GM12801 (cell line): ENCODE measurements around the gene SEZ6.

Source experiments
- TF ChIP-seq, protein P1 (sequence below): IDR thresholded peaks from one replicate; pipeline ENCODE4 v1.5.1; 2011; ENCODE audit warnings: control low read depth; ENCODE audit not compliant: insufficient read length; ENCODE audit errors: extremely low read depth

SEZ6 gene

DNA sequence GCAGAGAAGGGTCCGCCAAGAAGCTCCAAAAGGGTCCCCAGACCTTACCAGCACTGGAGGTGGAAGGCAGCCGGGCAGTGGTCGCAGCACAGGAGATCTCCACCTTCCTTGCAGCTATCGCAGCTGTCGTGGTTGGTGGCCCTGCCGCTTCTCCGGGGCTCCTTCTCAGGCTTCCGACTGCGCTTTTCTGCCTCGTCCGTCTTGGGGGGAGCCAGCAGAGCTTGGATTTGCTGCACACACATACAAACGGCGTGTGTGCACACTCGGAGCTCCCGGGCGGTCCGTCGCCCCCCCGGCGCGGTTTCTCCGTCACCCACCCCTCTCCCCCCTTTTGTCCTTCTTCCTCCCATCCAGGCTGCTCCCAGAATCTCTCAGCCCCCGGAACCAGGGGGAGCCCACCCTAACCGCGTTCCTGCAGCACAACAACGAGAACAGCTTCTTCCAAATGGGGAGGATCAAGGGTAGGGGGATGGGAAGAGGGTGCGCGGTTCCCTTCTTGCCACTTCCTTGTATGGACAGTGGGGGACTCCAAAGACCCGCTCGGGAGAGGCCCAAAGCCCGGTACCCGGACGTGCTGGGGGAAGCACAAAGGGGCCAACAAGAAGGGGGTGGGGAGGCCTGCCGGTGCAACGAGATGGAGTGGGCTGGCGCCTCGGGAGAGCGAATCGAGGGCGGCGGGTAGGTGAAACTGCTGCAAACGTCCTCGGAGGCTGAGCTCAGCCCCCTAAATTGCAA is 55.6 kb downstream of the SEZ6 start:
- TF ChIP-seq, protein P1, sequence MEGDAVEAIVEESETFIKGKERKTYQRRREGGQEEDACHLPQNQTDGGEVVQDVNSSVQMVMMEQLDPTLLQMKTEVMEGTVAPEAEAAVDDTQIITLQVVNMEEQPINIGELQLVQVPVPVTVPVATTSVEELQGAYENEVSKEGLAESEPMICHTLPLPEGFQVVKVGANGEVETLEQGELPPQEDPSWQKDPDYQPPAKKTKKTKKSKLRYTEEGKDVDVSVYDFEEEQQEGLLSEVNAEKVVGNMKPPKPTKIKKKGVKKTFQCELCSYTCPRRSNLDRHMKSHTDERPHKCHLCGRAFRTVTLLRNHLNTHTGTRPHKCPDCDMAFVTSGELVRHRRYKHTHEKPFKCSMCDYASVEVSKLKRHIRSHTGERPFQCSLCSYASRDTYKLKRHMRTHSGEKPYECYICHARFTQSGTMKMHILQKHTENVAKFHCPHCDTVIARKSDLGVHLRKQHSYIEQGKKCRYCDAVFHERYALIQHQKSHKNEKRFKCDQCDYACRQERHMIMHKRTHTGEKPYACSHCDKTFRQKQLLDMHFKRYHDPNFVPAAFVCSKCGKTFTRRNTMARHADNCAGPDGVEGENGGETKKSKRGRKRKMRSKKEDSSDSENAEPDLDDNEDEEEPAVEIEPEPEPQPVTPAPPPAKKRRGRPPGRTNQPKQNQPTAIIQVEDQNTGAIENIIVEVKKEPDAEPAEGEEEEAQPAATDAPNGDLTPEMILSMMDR = no peak

GRCh38 chr17:28949185-28950016 is 56.4 kb downstream of the SEZ6 start:
- TF ChIP-seq, protein P1 = no peak

- TF ChIP-seq, protein P1 = no peak
Measured at GRCh38 chr17:28948873-28949184, 57.0 kb downstream of the SEZ6 start.

DNA sequence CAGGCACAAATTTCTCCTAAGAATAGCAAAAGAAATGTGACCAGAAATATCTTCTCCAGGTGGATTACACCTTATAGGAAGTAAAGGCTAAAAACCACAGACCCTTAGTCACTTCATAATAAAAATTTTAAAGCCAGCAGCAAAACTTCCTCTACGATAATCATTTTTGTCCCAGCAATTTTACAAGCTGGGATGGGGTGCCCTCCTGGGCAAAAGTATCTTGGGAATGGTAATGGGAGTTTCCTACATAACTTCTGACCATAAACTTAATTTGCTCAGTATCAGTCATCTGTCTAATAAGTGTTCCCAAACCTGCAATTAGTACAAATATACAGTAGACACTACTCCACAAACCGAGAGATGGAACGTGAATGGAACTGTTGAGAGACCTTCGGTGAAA is 57.5 kb downstream of the SEZ6 start:
- TF ChIP-seq, protein P1 = no peak

DNA sequence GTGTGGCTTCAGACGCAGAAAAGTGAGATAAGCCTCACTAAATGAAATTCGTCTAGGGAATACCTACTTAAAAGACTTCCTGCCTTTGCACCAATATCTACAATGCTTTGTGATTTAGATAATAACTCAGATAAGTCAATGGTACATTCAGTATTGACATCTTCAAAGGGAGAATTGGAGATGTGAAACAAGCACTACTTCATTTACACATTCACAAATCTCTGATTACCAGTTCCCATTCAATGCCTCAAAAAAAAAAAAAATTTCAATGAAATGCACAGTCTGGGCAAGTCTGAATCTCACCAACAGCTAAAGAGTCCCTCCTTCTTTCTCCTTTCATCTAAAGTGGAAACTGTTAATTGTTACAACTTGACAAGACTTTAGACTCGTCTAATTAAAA is 58.2 kb downstream of the SEZ6 start:
- TF ChIP-seq, protein P1 = no peak

GRCh38 chr17:28946239-28946638 is 59.6 kb downstream of the SEZ6 start:
- TF ChIP-seq, protein P1 = no peak

- TF ChIP-seq, protein P1 = no peak
Measured at GRCh38 chr17:28944862-28945741, 60.7 kb downstream of the SEZ6 start.
